Glomerular visceral epithelial cell (primary cell): Measurements from ENCODE around the gene ZYG11B.
A peak's percentile ranks its signal among the peaks of the same experiment; 100 is the strongest.
"Not testable (repeated sequence)": the region's sequence is repeated elsewhere in the genome, so short reads cannot be mapped to it uniquely, and the experiment has no call there.

Experiments used
- DNase-seq: peaks from one replicate; pipeline ENCODE4 v3.0.0-alpha.2; 2016; ENCODE audit errors: extremely low spot score

ZYG11B gene

DNA sequence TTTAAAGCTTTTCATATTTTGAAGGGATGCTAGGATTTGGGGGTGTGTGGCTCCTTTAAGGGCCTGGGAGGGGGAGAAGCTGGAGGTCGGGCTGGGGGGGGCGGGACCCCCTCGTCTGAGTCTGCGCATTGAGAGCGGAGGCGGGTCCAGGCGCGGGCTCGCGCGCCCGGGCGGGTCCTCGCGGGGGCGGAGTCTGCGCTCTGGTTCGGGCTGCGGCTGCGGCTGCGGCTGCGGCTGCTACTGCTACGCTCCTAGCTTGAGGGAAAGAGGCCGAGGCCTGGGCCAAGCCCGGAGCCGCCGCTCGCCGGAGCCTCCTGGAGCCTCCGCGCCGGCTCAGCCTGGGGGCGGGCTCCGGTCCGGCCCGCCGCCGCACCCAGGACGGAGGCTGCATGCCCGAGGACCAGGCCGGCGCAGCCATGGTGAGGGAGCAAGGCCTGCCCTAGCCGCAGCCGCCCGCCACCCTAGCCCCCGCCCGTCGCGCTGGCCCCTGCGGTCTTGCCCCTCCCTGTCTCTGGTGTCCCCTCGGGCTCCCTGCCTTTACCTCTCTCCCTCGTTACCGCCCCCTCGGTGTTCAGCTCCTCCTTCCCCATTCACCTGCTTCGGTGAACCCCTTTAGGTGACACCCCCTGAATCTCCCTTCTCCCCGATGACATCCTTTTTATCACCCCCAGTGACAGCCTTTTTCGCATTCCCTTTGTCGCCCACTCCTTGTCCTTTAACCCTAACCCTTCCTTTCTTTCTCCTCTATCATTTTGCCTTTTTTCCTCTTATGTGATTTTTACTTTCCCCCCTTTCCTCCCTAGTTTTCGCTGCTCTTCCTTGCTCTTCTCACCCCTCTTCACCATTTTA is at the start of gene ZYG11B:
TSS of gene ZYG11B (plus strand) at position 189 of the 849 bp plus-strand sequence. CDS start at position 390, 201 bp downstream.
- peak; percentile 90 for DNase-seq

- DNase-seq = no peak
Measured at GRCh38 chr1:52677076-52677806, 49.0 kb upstream of the ZYG11B start.

DNA sequence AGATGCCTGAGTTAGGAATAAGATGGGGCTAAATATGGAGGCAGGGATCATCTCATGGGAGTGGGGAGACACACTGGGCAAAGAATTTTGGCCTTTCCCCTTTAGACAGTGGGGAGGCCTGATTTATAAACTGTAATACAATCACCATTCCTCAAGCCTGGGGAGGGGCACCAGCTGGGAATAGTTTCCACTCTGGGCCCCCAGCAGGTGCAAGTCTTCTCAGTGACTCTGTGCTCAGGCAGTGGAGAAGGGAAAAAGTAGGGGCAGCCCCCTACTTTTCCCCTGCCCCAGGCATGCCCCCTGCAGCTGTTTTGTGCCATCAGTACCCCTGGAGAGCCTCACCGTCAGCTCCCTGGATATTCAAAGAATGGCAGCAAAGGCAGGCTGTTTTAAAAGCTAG is 47.2 kb upstream of the ZYG11B start:
- DNase-seq = no peak

DNA sequence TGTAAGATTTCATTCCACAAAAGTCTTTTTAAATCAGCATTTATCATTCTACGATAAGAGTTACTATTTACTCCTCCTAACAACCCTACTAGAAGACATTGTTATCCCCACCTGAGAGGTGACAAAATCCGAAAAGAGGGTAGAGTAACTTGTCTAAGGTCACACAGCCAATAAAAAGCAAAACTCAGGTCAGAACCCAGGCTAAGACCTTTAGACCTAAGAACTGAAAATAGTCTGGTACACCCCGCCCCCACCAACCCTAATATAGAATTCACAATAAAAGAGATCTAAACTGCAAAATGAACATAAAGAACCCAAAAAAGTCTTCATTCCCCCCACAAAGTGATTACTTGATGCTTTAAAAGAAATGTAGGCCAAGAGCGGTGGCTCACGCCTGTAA is 46.8 kb upstream of the ZYG11B start:
- DNase-seq = no peak

DNA sequence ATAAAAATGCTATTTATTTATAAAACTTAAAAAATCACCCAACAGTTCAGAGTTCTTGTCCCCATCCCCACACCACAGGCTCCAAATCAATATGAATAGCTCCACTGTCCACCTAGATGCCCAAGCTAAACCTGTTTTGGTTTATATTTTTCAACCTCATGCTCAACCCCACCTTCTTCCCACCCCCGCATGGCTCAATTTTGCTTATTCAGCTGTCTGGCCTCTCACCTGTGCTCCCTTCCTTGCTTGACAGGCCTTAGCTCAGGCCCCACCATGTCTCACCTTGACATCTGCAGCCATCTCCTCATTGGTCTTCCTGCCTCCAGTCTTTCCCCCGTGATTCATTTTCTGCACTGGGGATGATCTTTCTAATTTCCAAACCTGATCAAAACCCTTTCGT is 45.9 kb upstream of the ZYG11B start:
- DNase-seq = no peak

GRCh38 chr1:52681136-52681535 is 45.1 kb upstream of the ZYG11B start:
- DNase-seq = no peak

- no peak for DNase-seq
Measured at GRCh38 chr1:52683367-52683940, 42.8 kb upstream of the ZYG11B start.

DNA sequence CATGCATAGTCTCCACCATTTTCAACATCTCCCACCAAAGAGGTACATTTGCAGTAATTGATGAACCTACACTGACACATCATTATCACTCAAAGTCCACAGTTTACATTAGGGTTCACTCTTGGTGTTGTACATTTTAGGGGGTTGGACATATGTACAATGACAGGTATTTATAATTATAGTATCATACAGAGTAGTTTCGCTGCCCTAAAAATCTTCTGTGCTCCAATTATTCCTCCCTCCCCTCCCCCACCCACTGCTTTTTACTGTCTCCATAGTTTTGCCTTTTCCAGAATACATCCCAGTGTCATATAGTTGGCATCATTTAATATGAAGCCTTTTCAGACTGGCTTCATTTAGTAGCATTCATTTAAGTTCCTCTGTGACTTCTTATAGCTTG is 41.7 kb upstream of the ZYG11B start:
- no peak for DNase-seq

DNA sequence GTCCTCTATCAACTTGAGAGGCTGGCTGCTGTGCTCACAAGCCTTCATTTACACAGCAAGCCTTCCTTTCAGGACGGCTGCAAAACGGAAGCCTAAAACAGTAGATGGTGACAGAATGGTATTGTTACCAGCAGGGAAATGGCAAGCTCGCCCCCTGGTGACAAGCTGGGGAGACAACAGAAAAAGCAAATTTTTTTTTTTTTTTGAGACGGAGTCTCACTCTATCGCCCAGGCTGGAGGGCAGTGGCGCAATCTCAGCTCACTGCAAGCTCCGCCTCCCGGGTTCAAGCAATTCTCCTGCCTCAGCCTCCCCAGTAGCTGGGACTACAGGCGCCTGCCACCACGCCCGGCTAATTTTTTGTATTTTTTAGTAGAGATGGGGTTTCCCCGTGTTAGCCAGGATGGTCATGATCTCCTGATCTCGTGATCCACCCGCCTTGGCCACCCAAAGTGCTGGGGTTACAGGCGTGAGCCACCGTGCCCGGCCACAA is 39.9 kb upstream of the ZYG11B start:
- DNase-seq = peak; percentile 61

DNA sequence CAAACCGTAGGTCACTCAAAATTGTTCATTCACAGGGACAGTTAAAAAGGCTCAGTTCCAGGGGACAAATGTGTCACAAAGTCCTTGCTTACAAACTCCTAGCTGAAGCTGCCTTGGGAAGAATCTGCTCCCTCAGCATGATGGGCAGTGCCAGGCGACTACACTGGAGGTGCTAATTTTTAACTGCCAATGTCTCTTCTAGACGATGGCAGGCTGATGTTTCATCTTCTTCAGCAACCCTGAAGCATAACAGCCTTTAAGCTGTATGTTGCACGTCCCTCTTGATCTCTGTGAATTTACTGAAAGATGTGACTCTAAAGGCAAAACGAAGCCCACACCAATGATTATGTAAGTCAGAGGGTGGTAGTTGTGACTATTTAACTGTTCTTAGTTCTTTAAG is 39.4 kb upstream of the ZYG11B start:
- DNase-seq = no peak

GRCh38 chr1:52691821-52692220 is 34.4 kb upstream of the ZYG11B start:
- no peak for DNase-seq

DNA sequence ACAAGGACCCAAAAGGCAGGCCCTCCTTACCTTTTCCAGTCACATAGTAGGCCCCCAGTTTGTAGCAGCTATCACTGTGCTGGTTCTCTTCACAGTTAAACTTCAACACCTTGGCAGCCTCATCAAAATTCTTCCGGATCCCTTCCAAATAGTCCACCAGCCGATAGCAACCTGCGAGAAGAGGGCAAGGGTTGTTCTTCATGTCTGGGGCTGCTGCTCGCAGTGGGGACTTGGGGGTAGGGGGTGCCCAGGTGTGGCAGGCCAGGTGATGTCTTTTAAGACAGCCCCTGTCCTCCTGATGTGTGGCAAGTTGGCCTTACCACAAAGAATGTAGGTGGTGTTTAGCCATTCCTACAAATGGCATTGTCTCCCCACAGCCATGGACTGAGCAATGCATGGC is 33.6 kb upstream of the ZYG11B start:
- DNase-seq = no peak

- not testable (repeated sequence) for DNase-seq
Measured at GRCh38 chr1:52693351-52693750, 32.9 kb upstream of the ZYG11B start.

- no peak for DNase-seq
Measured at GRCh38 chr1:52693843-52694242, 32.4 kb upstream of the ZYG11B start.

DNA sequence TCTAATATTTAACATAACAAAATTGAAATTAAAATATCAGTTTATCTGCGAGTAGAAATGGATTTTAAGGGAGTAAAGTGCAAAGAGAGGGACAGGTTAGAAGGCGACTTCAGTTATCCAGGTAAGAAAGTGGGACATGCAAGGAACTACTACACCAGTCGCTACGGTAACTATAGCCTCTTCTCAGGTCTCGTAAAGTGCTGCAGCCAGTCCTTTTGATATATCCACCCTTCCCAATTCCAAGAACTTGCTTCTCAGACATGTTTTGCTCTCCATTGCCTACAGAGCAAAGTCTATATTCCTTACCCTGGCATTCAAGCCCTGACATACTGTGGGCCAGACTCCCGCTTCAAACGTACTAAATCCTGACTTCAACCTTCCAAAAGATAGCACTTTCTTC is 30.6 kb upstream of the ZYG11B start:
- DNase-seq = no peak

DNA sequence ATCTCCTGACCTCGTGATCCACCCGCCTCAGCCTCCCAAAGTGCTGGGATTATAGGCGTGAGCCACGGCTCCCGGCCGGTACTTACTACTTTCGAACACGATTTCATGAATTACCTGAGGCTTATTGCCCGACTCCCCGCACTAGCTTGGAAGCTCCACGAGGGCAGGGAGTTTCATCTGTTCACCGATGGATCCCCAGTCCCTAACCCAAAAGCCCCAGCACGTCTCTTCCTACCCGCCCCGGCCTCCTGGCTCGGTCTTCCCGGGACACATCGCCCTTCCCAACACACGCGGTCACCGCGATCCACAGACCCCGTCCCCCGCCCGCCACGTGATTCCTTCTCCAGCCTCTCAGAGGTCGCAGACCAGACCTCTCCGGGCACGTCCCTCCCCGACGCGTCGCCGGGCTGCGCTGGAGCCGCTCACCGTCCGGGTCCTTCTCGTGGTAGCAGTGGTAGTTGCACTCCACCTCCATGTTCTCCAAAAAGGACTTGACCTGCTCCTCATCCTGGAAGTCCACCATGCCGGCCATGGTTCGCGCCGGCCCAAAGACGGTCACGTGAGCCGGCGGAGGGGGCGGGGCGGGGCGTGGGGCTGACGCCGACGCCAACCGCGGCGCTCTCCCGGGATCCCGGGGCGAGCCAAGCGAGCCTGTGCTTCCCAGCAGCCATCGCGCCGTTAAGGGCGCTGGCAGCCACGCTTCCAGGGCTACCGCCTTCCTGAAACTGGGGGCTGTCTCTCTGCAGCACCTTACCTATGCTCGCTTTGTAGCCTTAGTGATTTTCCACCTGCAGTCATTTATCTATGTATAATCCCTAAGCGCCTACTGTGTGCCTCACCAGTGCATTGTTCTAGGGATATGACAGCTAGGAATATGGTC is 28.2 kb upstream of the ZYG11B start, which contains the start of gene COA7:
TSS of gene COA7 (minus strand) at position 553 of the 880 bp plus-strand sequence. CDS start at position 532, 21 bp downstream.
- peak; percentile 82 for DNase-seq

GRCh38 chr1:52702886-52703787 is 23.1 kb upstream of the ZYG11B start:
- peak; percentile 71 for DNase-seq

DNA sequence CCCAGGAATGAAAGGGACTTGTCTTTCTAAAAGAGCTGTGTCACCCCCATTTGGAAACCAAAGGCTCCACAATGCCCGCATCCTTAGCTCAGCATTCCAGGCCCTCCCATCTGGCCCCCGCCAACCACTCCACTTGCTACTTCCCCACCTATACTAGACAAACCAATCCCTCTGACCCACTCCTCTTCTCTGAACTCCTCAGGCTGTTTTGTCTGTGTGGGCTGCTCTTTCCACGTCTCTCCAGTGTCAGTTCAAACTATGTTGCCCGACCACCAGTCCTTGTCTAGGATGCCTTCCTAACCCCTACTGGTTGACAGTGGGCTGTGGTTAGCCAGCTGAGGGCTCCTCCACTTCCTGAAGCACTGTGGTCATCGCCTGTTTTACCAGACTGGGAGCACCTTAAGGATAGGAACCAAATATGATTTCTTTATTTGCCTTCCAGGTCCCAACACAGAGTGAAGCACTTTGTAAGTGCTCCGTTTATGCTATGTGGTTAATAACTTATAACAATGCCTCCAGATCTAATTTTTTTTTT is 20.1 kb upstream of the ZYG11B start:
- no peak for DNase-seq

DNA sequence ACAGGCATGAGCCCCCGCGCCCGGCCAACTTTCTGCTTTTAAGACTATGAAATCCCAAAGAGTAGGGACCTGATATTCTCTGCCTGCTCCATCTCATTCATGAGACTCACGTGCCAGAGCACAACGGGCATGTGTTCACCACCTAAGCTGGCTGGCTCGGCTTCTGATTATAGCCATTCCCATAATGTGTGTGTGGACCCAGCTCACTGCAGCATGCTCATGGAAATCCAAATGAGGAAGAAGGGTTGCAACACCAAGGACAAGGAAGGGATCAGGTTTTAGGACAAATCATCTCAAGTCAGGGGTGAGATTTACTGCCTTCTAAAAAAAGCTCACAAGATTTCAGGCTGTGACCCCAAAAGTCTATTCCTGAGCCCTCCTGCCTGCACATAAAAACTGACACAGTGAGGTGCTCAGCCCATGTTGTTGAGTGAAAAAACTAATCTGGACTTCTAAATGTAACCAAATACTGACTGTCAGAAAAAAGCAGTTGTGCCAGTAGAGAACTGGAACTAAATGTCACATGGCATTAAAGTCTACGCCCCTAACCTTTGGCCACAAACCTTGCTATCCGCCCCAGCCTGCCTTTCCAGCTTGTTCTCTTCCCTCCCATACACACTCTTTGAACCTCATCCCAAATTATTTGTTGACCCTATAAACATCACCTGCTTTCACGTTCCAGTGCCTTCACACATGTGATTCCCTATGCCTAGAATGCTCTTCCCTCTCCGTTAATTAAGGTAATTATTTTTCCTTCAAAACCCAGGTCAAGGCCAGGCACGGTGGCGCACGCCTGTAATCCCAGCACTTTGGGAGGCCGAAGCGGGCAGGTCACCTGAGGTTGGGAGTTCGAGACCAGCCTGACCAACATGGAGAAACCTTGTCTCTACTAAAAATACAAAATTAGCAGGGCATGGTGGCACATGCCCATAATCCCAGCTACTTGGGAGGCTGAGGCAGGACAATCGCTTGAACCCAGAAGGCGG is 19.0 kb upstream of the ZYG11B start:
- no peak for DNase-seq
